ENCODE measurements around the gene KCNJ16. TPM values are rescaled to one million over a fixed set of nuclear protein-coding genes. Genes with fewer than 3 reads are reported as not detected.

The KCNJ16 gene
- total and polyA plus RNA-seq, 2 experiments from 2014 or later = not detected

DNA sequence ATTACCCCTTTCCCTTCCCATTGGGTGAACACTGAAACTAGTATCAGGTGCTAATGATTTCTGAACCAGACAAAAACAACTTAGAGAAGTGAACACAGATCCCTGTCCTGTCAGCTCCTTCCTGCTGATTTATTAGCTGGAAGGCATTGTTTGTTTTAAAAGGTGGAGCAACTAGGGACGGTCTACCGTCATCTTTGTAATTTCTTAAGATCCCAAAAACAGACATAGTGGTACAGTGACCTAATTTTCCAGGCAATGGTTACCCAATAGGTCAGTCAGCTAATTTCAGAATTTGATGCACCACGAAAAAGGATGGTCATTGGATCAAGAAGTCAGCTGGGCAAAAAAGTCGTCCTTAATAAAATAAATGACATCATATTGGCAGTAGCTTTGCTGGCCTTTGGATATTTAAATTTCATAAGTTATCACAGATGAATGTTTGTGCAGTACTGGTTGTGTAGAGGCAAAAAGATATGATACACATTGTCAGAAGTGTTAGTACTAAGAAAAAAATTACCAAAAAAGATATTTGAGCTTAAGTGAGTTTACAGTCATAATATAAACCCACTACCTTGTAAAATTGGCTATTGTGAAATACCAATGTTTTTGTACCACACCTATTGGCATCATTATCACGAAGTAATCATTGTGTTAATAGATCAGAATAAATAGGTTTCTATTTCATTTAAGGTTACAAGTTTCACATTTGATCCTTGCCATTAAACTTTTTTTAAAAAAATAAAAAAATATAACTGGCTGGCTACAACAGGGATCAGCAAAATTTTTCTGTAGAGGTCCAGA, 27.2 kb upstream of the KCNJ16 start:
- DNase-seq (ENCODE audit: low read depth in 1 of 2, low spot score in 1 of 2) = no peak
- H3K4me1 ChIP-seq (ENCODE audit: low read depth) = no peaks in the 10 kb centered on the region

DNA sequence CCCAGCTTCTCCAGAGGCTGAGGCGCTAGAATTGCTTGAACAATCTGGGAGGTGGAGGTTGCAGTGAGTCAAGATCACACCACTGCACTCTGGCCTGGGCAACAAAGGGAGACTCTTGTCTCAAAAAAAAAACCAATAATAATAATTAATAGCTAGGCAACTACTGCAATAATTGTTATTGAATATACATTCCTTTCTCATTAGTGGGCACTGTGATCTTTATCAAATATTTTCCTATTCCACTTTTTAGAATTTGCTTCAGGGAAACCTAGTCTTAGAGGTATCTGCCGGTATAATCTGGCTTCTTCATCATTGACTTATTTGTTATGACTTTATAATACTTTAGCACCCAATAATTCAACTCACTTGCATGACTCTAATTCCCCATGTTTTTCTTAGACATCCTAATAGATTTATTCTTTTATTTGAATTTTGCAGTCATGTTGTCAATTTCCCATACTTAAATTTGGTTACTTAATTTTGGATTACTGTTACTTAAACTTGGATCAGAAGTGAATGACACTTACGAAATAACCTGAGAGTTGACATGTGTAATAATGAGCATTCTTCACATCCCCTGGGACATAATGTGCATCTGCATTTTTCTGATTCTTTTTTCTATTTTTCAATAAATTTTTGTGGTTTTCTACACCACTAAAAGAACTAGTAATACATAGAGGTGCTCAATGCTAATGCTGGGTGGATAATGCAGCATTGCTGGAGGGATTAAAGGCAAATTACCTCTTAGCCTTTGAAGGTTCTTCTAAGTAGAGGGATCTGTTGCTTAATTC, 25.0 kb upstream of the KCNJ16 start:
- Histone ChIP-seq H3K27ac (no peak overlapping the region), H3K4me1 (ENCODE audit: low read depth) (no peaks in the 10 kb centered on the region), H3K27me3 (no peaks in the 10 kb centered on the region), H3K4me3 (no peak overlapping the region), H3K36me3 (no peaks in the 10 kb centered on the region), H3K9me3 (ENCODE audit: low read depth) (no peaks in the 10 kb centered on the region)
- no peak for DNase-seq (ENCODE audit: low read depth in 1 of 2, low spot score in 1 of 2)
- TF ChIP-seq, protein P1, sequence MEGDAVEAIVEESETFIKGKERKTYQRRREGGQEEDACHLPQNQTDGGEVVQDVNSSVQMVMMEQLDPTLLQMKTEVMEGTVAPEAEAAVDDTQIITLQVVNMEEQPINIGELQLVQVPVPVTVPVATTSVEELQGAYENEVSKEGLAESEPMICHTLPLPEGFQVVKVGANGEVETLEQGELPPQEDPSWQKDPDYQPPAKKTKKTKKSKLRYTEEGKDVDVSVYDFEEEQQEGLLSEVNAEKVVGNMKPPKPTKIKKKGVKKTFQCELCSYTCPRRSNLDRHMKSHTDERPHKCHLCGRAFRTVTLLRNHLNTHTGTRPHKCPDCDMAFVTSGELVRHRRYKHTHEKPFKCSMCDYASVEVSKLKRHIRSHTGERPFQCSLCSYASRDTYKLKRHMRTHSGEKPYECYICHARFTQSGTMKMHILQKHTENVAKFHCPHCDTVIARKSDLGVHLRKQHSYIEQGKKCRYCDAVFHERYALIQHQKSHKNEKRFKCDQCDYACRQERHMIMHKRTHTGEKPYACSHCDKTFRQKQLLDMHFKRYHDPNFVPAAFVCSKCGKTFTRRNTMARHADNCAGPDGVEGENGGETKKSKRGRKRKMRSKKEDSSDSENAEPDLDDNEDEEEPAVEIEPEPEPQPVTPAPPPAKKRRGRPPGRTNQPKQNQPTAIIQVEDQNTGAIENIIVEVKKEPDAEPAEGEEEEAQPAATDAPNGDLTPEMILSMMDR (IDR thresholded peaks at IDR 0.05; ENCODE audit: low read depth, low read length) = no peak

More for the DNA sequence above, 27.2 kb upstream of the KCNJ16 start:
- H3K4me3 ChIP-seq = no peak overlapping the region
- no peaks in the 10 kb centered on the region for H3K9me3 ChIP-seq (ENCODE audit: low read depth)
- TF ChIP-seq, protein P1 (IDR thresholded peaks at IDR 0.05; ENCODE audit: low read depth, low read length) = no peak
- H3K27ac ChIP-seq = no peak overlapping the region
- H3K27me3 ChIP-seq = no peaks in the 10 kb centered on the region
- H3K36me3 ChIP-seq = no peaks in the 10 kb centered on the region

DNA sequence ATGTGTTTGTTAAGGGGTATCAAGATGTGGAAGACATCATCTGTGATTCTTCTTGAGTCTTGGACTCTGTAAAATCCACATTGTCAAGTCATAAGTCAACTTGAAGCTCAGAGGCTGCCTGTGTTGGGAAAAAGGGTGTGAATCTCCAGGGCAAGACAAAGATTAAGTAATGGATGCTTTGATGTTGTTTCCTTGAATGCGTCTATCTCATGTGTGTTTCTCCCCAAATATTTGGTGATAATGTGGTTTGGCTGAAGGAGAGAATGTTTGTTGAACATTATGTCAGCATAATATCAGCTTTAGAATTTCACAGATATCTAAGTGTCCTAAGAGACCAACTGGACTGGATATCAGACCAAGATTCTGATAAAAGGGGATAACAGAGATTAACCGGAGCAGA, 24.1 kb upstream of the KCNJ16 start:
- H3K4me3 ChIP-seq = no peak overlapping the region
- H3K36me3 ChIP-seq = no peaks in the 10 kb centered on the region
- H3K4me1 ChIP-seq (ENCODE audit: low read depth) = no peaks in the 10 kb centered on the region
- DNase-seq (ENCODE audit: low read depth in 1 of 2, low spot score in 1 of 2) = no peak
- H3K27me3 ChIP-seq = no peaks in the 10 kb centered on the region
- no peaks in the 10 kb centered on the region for H3K9me3 ChIP-seq (ENCODE audit: low read depth)
- TF ChIP-seq, protein P1 (IDR thresholded peaks at IDR 0.05; ENCODE audit: low read depth, low read length) = no peak
- H3K27ac ChIP-seq = no peak overlapping the region

DNA sequence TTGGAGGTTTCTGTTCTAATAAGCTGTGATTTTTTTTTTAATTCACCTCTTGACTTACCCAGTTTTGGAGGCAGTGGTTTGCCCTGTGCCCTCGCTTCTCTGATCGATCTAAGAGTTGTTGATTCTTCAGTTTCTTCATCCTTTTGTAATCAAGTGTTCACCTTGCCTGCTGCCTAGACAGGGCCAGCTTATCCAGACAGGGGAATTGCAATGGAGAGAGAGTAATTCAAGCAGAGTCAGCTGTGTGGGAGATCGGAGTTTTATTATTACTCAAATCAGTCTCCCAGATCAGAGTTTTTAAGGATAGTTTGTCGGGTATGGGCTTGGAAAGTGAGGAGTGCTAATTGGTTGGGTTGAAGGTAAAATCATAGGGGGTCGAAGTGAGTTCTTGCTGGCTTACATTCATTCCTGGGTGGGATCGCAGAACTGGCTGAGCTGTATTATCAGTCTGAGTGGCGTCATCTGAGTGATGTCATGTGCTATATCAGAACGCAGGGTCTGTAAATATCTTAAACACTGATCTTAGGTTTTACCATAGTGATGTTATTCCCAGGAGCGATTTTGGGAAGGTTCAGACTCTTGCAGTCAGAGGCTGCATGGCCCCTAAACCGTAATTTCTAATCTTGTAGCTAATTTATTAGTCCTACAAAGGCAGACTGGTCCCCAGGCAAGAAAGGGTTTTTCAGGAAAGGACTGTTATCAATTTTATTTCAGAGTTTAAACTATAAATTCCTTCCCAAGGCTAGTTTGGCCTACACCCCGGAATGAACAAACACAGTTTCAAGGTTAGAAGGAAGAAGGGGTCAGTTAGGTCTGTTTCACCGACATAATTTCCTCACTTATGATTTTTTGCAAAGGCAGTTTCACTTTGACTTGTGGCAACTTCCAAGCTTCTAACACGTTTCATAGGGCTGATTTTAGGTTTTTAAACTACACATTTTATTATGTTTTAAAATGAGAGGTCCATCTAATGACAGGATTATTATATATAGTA, 21.5 kb upstream of the KCNJ16 start:
- Histone ChIP-seq H3K4me1 (ENCODE audit: low read depth) (no peaks in the 10 kb centered on the region), H3K36me3 (no peaks in the 10 kb centered on the region), H3K27ac (no peak overlapping the region), H3K4me3 (no peak overlapping the region), H3K9me3 (ENCODE audit: low read depth) (no peaks in the 10 kb centered on the region), H3K27me3 (no peaks in the 10 kb centered on the region)
- peak in 1 of 2 donors; percentile 24 for DNase-seq (ENCODE audit: low read depth in 1 of 2, low spot score in 1 of 2)
- TF ChIP-seq, protein P1 (IDR thresholded peaks at IDR 0.05; ENCODE audit: low read depth, low read length) = no peak

DNA sequence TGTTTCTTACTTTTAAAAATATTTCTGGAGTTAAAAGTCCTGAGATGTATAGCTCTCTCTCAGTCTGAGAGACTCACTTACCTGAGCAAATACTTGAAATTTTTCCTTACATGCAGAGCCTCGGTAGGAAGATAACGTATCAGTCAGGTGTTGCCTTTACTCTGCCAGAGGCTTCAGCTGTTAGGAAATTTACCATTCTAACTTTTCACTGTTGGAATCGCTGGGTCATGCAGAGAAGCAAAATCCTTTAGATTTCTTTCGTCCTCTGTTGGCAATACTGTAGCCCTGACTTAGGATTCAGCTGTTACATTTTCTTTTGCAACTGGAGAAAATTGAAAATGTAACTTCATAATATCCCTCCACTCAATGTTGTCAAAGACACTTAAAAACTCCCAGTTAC, 20.0 kb upstream of the KCNJ16 start:
- Histone ChIP-seq H3K4me1 (ENCODE audit: low read depth) (peaks cover 13% of the 10 kb centered on the region), H3K4me3 (no peak overlapping the region), H3K27me3 (no peaks in the 10 kb centered on the region), H3K36me3 (no peaks in the 10 kb centered on the region), H3K9me3 (ENCODE audit: low read depth) (no peaks in the 10 kb centered on the region), H3K27ac (no peak overlapping the region)
- no peak for DNase-seq (ENCODE audit: low read depth in 1 of 2, low spot score in 1 of 2)
- TF ChIP-seq, protein P1 (IDR thresholded peaks at IDR 0.05; ENCODE audit: low read depth, low read length) = no peak

All from cardiac muscle cell (in vitro differentiated cells and primary cell).